Activated CD4-positive, alpha-beta memory T cell treated with anti-CD3 and anti-CD28 coated beads for 36 hours (primary cell): Measurements from ENCODE around the gene MAN2C1. TPM values are rescaled to one million over a fixed set of nuclear protein-coding genes. Genes with fewer than 3 reads are reported as not detected.

Experiments used
- CTCF ChIA-PET: fragments of 350-600 bp; sonication (Branson Sonifier 250); formaldehyde crosslinking; loops from one replicate; lab custom pipeline; 2021; ENCODE audit warnings: antibody characterized with exemption, inconsistent platforms; lab: Charles Lee
- POLR2A ChIA-PET: fragments of 350-600 bp; sonication (Branson Sonifier 250); formaldehyde crosslinking; loops from one replicate; lab custom pipeline; 2021; ENCODE audit warnings: antibody characterized with exemption; lab: Charles Lee
- DNase-seq: peaks from one replicate; pipeline ENCODE4 v3.0.0-alpha.2; 2020
- H3K27ac Mint-ChIP-seq: one replicate; pipeline ENCODE4 v1.8.0; 2021; ENCODE audit warnings: mixed read lengths
- H3K27me3 Mint-ChIP-seq: one replicate; pipeline ENCODE4 v1.8.0; 2021; ENCODE audit warnings: mixed read lengths
- H3K36me3 Mint-ChIP-seq: one replicate; pipeline ENCODE4 v1.8.0; 2021; ENCODE audit warnings: mixed read lengths
- H3K4me1 Mint-ChIP-seq: one replicate; pipeline ENCODE4 v1.8.0; 2021; ENCODE audit warnings: low read depth, mixed read lengths
- H3K4me3 Mint-ChIP-seq: one replicate; pipeline ENCODE4 v1.8.0; 2021; ENCODE audit warnings: mild to moderate bottlenecking, mixed read lengths
- H3K9me3 Mint-ChIP-seq: one replicate; pipeline ENCODE4 v1.8.0; 2021; ENCODE audit warnings: mixed read lengths
- intact Hi-C: fragments of 100-400 bp; cut with micrococcal nuclease; formaldehyde crosslinking; loops from one replicate; pipeline ENCODE4 v1.15.1; 2023
- total RNA-seq, 2 experiments: library from RNA; stranded (reverse); gene quantifications; one replicate each; pipeline ENCODE4 v1.2.3, GENCODE V29; 2021

The MAN2C1 gene
- total RNA-seq, 2 experiments from 2014 or later: 177 to 192 TPM

DNA sequence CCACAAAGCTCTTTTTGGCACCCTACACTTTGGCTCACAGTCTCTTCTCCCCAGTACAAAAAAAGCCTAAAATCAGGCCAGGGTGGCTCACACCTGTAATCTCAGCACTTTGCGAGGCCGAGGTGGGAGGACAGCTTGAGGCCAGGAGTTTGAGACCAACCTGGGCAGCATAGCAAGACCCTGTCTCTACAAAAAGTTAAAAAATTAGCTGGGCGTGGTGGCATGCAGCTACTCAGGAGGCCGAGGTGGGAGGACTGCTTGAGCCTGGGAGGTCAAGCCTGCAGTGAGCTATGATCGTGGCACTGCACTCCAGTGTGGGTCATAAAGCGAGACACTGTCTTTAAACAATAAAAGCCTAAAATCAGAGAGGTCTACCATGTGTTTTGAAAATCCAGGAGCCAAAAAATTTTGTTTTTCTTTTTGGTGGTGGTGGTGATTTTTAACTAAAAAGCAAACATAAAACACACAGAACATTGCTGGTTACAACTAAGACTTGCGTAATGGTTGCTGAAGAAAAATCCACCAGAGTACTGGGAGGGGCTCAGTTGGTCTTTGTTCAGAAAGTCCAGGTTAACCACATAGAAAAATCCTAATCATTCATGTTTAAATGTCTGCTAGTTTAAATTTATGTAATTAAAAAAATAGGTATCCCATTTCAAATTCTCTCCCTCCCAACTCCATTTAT is 1.6 kb upstream of the MAN2C1 start:
- POLR2A ChIA-PET: interaction anchor here (2.3 to 3.3 kb wide), 3 partner anchors 22 to 270 kb away, joined by 9 to 86 read pairs (median 45); partner anchors contain the start of genes IMP3 and SIN3A

DNA sequence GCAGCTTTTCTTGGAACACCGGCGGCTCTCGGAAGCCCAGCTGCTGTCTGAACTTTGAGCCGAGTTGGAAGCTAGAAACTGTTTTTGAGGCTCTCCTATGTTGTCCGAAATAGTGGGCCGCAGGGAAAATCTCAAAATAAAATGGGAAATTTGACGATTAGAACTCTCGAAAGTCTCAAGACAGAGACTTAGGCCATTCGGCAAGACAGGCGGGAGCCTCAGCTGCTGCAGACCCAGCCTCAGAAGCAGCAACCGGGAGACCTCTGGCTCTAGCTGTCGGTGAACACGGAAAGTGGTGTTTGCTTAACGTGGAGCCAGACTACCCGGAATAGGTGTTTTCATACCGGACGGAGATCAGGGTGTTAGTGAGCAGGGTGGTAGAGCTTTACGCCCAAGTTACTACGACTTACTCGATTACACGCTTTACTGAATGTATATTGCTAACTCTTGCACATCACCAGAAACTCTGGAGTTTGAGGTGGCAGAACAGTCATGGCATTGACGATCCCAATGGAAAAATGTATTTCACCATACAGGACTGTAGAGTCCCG is 357 bp upstream of the MAN2C1 start:
- Mint-ChIP-seq H3K27ac (peak overlapping the region; percentile 93), H3K9me3 (no peaks in the 10 kb centered on the region), H3K4me3 (peak overlapping the region; percentile 90), H3K27me3 (no peaks in the 10 kb centered on the region), H3K4me1 (peaks cover 23% of the 10 kb centered on the region), H3K36me3 (peaks cover 26% of the 10 kb centered on the region)
- DNase-seq: no peak
- ChIA-PET CTCF (interaction anchor here (0.6 to 4.5 kb wide), 26 partner anchors 9 to 346 kb away, joined by 3 to 87 read pairs (median 6); partner anchors contain the start of genes IMP3, PPCDC, PTPN9 and SIN3A), POLR2A (interaction anchor here (0.7 to 3.3 kb wide), 17 partner anchors 10 to 278 kb away, joined by 3 to 86 read pairs (median 5); partner anchors contain the start of genes COMMD4, IMP3, PTPN9 and SIN3A)
- intact Hi-C loops: loop anchor here (1.0 to 2.0 kb wide), 4 partner anchors 84 to 314 kb away; partner anchors contain the start of genes IMP3 and SNUPN

More for the DNA sequence above, 1.6 kb upstream of the MAN2C1 start:
- no peaks in the 10 kb centered on the region for H3K9me3 Mint-ChIP-seq
- peaks cover 23% of the 10 kb centered on the region for H3K4me1 Mint-ChIP-seq
- peak overlapping the region; percentile 93 for H3K27ac Mint-ChIP-seq
- no peak for DNase-seq
- no peaks in the 10 kb centered on the region for H3K27me3 Mint-ChIP-seq
- H3K4me3 Mint-ChIP-seq: peak overlapping the region; percentile 90
- peaks cover 27% of the 10 kb centered on the region for H3K36me3 Mint-ChIP-seq
- intact Hi-C loops: loop anchor here (2.0 kb wide), 2 partner anchors 255 to 313 kb away; partner anchors contain the start of gene SNUPN
- CTCF ChIA-PET: interaction anchor here (0.6 to 4.5 kb wide), 6 partner anchors 123 to 432 kb away, joined by 3 to 69 read pairs (median 4); partner anchors contain the start of gene IMP3

DNA sequence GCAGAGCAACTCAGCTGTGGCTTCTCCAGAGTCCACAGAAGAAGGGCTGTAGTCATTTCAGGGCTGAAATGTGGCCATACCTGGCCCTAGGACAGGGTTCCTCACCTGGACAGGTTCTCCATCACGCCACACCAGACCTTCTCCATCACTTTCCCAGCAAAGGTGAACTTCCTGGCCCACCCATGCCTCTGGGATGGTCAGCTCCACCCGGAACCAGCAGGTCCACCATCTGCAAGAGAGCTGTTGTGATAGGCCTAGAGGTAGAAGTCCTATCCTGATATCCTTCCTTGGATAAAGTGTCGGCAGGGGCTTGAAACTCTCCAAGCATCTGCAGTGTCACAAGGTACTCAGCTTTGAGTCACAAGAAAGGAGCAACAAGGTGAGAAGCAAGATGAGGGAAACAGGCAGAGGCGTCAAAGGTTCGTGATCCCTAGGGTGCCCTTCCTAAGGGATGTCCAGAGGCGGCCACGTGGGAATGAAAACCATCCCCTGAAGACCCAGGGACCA is 948 bp downstream of the MAN2C1 start:
- Mint-ChIP-seq H3K27me3 (no peaks in the 10 kb centered on the region), H3K4me3 (peak overlapping the region; percentile 90), H3K27ac (peak overlapping the region; percentile 93), H3K4me1 (peaks cover 23% of the 10 kb centered on the region), H3K9me3 (no peaks in the 10 kb centered on the region), H3K36me3 (peaks cover 25% of the 10 kb centered on the region)
- DNase-seq: no peak
- intact Hi-C loops: no loop called here
- POLR2A ChIA-PET: interaction anchor here (0.6 to 3.3 kb wide), 22 partner anchors 9 to 536 kb away, joined by 3 to 86 read pairs (median 4); partner anchors contain the start of genes C15orf39, COMMD4, FAM219B and FBXO22
- CTCF ChIA-PET: interaction anchor here (0.6 to 4.5 kb wide), 48 partner anchors 11 to 1373 kb away, joined by 3 to 87 read pairs (median 6); partner anchors contain the start of genes COMMD4, IMP3, NEIL1 and PML

DNA sequence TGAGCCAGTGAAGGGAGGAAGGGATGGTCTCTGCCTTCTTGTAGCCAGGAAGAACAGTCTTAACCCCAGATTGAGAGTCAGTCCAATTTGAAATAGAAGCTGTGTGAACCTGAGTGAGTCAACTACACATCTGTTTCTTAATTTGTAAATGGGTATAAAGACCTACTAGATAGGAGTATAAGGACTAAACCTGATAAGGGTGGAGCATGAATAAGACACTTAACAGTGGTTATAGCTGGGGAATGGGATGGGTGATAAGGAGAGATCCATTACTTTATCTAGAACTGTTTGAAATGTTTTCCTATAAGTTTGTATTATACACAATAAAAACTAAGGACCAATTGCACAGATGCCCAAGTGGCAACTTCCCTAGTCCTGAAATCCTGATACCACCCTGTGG is 1.4 kb downstream of the MAN2C1 start:
- Mint-ChIP-seq H3K9me3 (no peaks in the 10 kb centered on the region), H3K4me1 (peaks cover 23% of the 10 kb centered on the region), H3K27me3 (no peaks in the 10 kb centered on the region), H3K27ac (peak overlapping the region; percentile 10), H3K36me3 (peaks cover 25% of the 10 kb centered on the region), H3K4me3 (peak overlapping the region; percentile 90)
- ChIA-PET POLR2A (interaction anchor here (0.5 to 3.3 kb wide), 5 partner anchors 10 to 280 kb away, joined by 3 to 86 read pairs (median 4); partner anchors contain the start of gene SIN3A), CTCF (interaction anchor here (0.6 to 4.5 kb wide), 26 partner anchors 10 to 477 kb away, joined by 3 to 87 read pairs (median 9); partner anchors contain the start of genes COMMD4, IMP3, NEIL1 and SIN3A)
- intact Hi-C loops: no loop called here
- no peak for DNase-seq

DNA sequence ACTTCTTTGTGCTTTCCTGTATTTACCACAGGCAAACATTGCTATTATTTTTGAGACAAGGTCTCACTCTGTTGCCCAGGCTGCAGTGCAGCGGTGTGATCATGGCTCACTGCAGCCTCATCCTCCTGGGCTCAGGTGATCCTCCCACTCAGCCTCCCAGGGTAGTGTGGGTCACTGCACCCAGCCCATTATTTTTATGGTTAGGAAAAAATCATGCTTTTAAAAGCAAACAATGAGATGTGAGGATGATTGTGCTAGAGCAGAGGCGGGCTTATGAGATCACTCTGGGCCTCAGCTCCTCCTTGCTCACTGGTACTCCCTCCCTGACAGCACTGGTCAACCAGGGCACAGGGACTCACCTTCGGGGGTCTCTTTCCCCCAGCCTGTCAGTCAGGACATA is 2.2 kb downstream of the MAN2C1 start:
- intact Hi-C loops: no loop called here
- Mint-ChIP-seq H3K4me3 (no peak overlapping the region), H3K9me3 (no peaks in the 10 kb centered on the region), H3K27me3 (no peaks in the 10 kb centered on the region), H3K27ac (no peak overlapping the region), H3K36me3 (peaks cover 23% of the 10 kb centered on the region), H3K4me1 (peaks cover 23% of the 10 kb centered on the region)
- CTCF ChIA-PET: interaction anchor here (3.0 to 4.5 kb wide), 3 partner anchors 12 to 317 kb away, joined by 9 to 87 read pairs (median 45); partner anchors contain the start of gene SIN3A
- no peak for DNase-seq
- POLR2A ChIA-PET: interaction anchor here (0.6 kb wide), 1 partner anchor 31 kb away, joined by 4 read pairs; no protein-coding TSS in a partner anchor

GRCh38 chr15:75364881-75365280 is 3.5 kb downstream of the MAN2C1 start:
- intact Hi-C loops: no loop called here
- CTCF ChIA-PET: no interaction called here

GRCh38 chr15:75363786-75364185 is 4.6 kb downstream of the MAN2C1 start:
- CTCF ChIA-PET: no interaction called here
- Mint-ChIP-seq H3K4me3 (no peak overlapping the region), H3K4me1 (peaks cover 10% of the 10 kb centered on the region), H3K36me3 (peaks cover 25% of the 10 kb centered on the region), H3K27ac (no peak overlapping the region), H3K27me3 (no peaks in the 10 kb centered on the region), H3K9me3 (no peaks in the 10 kb centered on the region)
- intact Hi-C loops: no loop called here
- no peak for DNase-seq
- POLR2A ChIA-PET: interaction anchor here (1.3 kb wide), 1 partner anchor 10 kb away, joined by 5 read pairs; no protein-coding TSS in a partner anchor

More at GRCh38 chr15:75364881-75365280, 3.5 kb downstream of the MAN2C1 start:
- Mint-ChIP-seq H3K4me1 (peaks cover 21% of the 10 kb centered on the region), H3K27me3 (no peaks in the 10 kb centered on the region), H3K9me3 (no peaks in the 10 kb centered on the region), H3K4me3 (no peak overlapping the region), H3K27ac (no peak overlapping the region), H3K36me3 (peaks cover 26% of the 10 kb centered on the region)
- DNase-seq: no peak
- POLR2A ChIA-PET: no interaction called here

- H3K4me3 Mint-ChIP-seq: no peak overlapping the region
- no peak overlapping the region for H3K27ac Mint-ChIP-seq
- peaks cover 8% of the 10 kb centered on the region for H3K4me1 Mint-ChIP-seq
- intact Hi-C loops: no loop called here
- peaks cover 26% of the 10 kb centered on the region for H3K36me3 Mint-ChIP-seq
- ChIA-PET POLR2A (interaction anchor here (1.3 kb wide), 1 partner anchor 9 kb away, joined by 5 read pairs; no protein-coding TSS in a partner anchor), CTCF (no interaction called here)
- H3K27me3 Mint-ChIP-seq: no peaks in the 10 kb centered on the region
- H3K9me3 Mint-ChIP-seq: no peaks in the 10 kb centered on the region
- no peak for DNase-seq
Measured at GRCh38 chr15:75362642-75363249, 5.7 kb downstream of the MAN2C1 start.

DNA sequence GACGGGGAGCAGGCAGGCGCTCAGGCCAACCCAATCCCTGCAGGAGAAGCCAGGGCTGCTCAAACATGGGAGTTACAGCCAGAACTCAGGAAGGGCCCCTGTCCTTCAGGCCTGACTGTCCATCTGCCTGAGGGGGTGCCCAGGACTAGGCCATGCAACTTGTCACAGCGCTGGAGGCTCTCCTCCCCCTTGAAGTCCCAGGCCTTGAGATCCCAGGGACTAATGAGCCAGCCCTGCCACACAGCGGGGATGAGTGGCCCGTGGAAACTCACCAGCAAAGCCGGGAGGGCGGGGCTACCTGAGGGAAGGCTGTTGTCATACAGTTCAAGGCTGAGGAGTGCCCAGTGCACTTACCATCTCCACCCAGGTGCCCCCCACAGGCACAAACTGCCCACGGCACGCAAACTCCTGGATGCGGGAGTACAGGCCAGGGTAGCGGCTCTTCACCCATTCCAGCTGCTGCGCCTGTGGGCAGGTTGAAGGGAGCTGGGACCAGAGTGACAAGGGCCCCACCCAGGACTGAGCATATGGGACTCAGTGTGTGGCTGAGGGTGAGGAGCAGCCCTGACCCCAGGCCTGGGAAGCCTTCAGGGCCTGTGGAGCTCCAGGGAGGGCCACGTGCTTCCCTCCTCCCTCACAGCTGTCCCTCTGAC is 6.3 kb downstream of the MAN2C1 start:
- Mint-ChIP-seq H3K9me3 (no peaks in the 10 kb centered on the region), H3K4me3 (no peak overlapping the region), H3K27me3 (no peaks in the 10 kb centered on the region), H3K36me3 (peaks cover 26% of the 10 kb centered on the region), H3K27ac (no peak overlapping the region), H3K4me1 (peaks cover 2% of the 10 kb centered on the region)
- no peak for DNase-seq
- ChIA-PET POLR2A (interaction anchor here (1.3 kb wide), 1 partner anchor 9 kb away, joined by 5 read pairs; no protein-coding TSS in a partner anchor), CTCF (interaction anchor here (0.6 kb wide), 1 partner anchor 1097 kb away, joined by 4 read pairs; no protein-coding TSS in a partner anchor)
- intact Hi-C loops: no loop called here

DNA sequence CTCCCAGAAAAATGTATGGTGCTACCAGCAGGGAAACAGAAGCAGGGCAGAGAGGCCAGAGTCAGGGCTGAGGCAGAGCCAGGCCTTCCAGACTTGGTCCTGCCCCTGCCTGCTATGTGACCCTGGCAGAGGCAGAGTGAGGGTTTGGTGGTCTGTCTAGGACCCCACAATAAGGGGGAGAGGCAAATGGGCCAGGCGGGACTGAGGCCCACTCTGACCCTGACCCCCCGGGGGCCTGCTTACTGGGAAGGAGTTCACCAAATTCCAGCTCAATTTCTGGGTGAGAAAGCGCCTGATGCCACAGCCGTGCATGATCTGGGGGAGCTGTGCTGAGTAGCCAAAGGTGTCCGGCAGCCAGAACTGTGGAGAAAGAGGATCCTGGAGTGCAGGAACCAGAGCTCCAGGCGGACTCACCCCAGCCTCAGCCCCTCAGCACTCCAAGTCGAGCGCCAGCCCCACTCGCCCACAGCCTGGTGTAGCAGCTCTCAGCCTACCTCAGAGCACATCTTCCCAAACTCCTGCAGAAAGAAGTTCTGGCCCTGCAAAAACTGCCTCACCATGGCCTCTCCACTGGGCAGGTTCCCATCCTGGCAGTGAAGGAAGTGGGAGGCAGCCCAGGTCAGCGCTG is 6.9 kb downstream of the MAN2C1 start:
- no peaks in the 10 kb centered on the region for H3K9me3 Mint-ChIP-seq
- POLR2A ChIA-PET: no interaction called here

More for the DNA sequence above, 6.9 kb downstream of the MAN2C1 start:
- H3K36me3 Mint-ChIP-seq: peaks cover 26% of the 10 kb centered on the region
- CTCF ChIA-PET: interaction anchor here (0.6 kb wide), 1 partner anchor 1097 kb away, joined by 4 read pairs; no protein-coding TSS in a partner anchor
- no peaks in the 10 kb centered on the region for H3K27me3 Mint-ChIP-seq
- H3K27ac Mint-ChIP-seq: no peak overlapping the region
- intact Hi-C loops: no loop called here
- no peak overlapping the region for H3K4me3 Mint-ChIP-seq
- H3K4me1 Mint-ChIP-seq: no peaks in the 10 kb centered on the region
- DNase-seq: no peak
